ENCODE measurements around the gene SNN. TPM values are rescaled to one million over a fixed set of nuclear protein-coding genes. Genes with fewer than 3 reads are reported as not detected.

The SNN gene
- 10 to 100 TPM; 34.6 to 40.3 (median 39.7) TPM for total RNA-seq

DNA sequence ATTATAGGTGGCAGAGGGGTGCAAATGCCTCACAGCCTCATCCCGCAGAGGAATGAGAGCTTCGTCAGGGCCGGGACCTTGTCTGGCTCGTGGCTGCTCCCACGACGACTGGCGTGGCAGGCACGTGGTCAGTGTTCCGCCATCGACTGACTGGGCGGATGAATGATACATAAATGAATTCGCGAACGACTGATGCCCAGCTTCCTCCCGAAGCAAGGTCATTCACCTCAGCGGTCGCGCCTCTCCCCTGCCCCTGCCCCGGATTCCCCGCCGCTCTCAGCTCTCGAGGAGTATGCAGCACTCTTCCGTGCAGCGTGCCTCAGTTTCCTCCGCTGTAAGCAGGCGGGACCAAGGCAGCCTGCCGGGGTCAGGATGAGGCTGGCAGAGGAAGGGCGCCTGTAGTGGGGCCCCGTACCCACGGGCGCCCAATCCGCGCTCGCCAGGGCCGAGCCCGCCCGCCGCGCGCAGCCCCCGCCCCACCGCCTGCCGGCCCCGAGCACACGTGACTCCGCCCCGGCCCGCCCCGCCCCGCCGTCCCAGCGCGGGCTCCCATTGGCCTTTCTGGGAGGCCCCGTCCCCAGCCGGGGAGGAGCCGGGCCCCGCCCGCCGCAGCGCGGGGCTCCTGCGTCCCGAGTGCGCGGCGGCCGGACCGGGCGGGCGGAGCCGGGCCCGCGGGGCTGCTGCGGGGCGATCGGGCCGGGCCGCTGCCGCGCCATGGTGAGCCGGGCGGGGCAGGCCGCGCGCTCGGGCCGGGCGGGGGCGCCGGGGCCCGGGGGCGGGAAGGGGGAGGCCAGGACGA lies at the start of gene SNN:
TSS of gene SNN (plus strand) at position 632 of the 799 bp plus-strand sequence. CDS start 7,605 bp downstream, outside the sequence.
- H3K36me3 ChIP-seq = no peaks in the 10 kb centered on the region
- H3K27ac ChIP-seq = peak within 1 kb of the TSS; percentile 7 to 92 (median 82)
- H3K9me3 ChIP-seq = no peaks in the 10 kb centered on the region
- peaks cover 0 to 50% (median 34%) of the 10 kb centered on the region in 3 donors for H3K4me1 ChIP-seq
- 12 to 19% methylated on average over 5 to 6 of the region's 93 CpGs for WGBS, 2 donors (ENCODE audit: low coverage in 1 of 2)
- no peaks in the 10 kb centered on the region for H3K27me3 ChIP-seq
- peak; percentile 21 to 51 for TF ChIP-seq POLR2A (IDR thresholded peaks at IDR 0.05)
- no peak for TF ChIP-seq POLR2AphosphoS5 (IDR thresholded peaks at IDR 0.05)
- ATAC-seq = peak; percentile 94
- H3K4me3 ChIP-seq = peak within 1 kb of the TSS; percentile 47 to 95

- peak; percentile 48 for ATAC-seq
- Histone ChIP-seq H3K36me3 (no peaks in the 10 kb centered on the region), H3K4me1 (peaks cover 0 to 18% (median 0%) of the 10 kb centered on the region in 3 donors), H3K27me3 (no peaks in the 10 kb centered on the region), H3K4me3 (no peak overlapping the region), H3K9me3 (no peaks in the 10 kb centered on the region), H3K27ac (no peak overlapping the region)
- WGBS, 2 donors (ENCODE audit: low coverage in 1 of 2) = no CpG with 5 or more reads among the region's 2 CpGs
- TF ChIP-seq CTCF (IDR thresholded peaks at IDR 0.05) (no peak), POLR2A (IDR thresholded peaks at IDR 0.05) (no peak), POLR2AphosphoS5 (IDR thresholded peaks at IDR 0.05) (no peak), EP300 (IDR thresholded peaks at IDR 0.05) (no peak)
Observed at GRCh38 chr16:11619327-11619851, 48.9 kb upstream of the SNN start.

DNA sequence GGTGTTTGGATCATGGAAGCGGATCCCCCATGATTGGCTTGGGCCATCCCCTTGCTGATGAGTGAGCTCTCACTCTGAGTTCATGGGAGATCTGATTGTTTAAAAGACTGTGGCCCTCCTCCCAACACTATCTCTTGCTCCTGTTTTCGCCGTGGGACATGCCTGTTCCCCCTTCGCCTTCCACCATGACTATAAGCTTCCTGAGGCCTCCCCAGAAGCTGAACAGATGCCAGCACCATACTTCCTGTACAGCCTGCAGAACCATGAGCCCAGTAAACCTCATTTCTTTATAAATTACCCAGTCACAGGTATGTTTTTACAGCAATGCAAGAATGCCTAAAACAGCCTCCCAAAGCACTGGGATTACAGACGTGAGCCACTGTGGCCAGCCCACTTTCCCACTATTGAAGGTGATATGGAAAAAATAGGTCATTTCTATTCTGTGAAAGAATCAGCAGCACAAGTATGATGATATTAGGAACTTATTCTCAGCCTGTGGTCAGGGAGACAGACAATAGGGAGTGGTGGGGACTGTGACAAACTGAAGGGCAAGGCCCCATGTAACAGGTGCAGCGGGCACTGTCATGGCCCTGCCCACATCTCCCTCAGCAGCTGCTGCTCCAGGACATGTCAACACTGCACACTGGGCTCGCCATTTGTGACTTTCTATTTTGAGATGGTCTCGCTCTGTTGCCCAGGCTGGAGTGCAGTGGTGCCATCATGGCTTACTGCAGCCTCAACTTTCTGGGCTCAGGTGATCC lies 47.8 kb upstream of the SNN start:
- no peaks in the 10 kb centered on the region for H3K9me3 ChIP-seq
- H3K27me3 ChIP-seq = no peaks in the 10 kb centered on the region
- TF ChIP-seq POLR2AphosphoS5 (IDR thresholded peaks at IDR 0.05) = no peak
- ATAC-seq = no peak
- H3K4me1 ChIP-seq = peaks cover 0 to 18% (median 0%) of the 10 kb centered on the region in 3 donors
- 89 to 95% methylated on average over 4 to 7 of the region's 8 CpGs for WGBS, 2 donors (ENCODE audit: low coverage in 1 of 2)
- H3K36me3 ChIP-seq = no peaks in the 10 kb centered on the region
- no peak overlapping the region for H3K27ac ChIP-seq
- H3K4me3 ChIP-seq = no peak overlapping the region

- peak; percentile 20 for ATAC-seq
- Histone ChIP-seq H3K27me3 (no peaks in the 10 kb centered on the region), H3K9me3 (no peaks in the 10 kb centered on the region), H3K4me3 (peak overlapping the region in 1 of 2 donors; percentile 34), H3K4me1 (peaks cover 0 to 18% (median 0%) of the 10 kb centered on the region in 3 donors), H3K36me3 (no peaks in the 10 kb centered on the region), H3K27ac (peak overlapping the region in 3 of 4 donors; percentile 51 to 68 (median 66))
- 50 to 88% methylated on average over 3 of the region's 6 CpGs for WGBS, 2 donors (ENCODE audit: low coverage in 1 of 2)
- TF ChIP-seq CTCF (IDR thresholded peaks at IDR 0.05) (no peak), EP300 (IDR thresholded peaks at IDR 0.05) (no peak), POLR2A (IDR thresholded peaks at IDR 0.05) (no peak), POLR2AphosphoS5 (IDR thresholded peaks at IDR 0.05) (no peak)
Observed at GRCh38 chr16:11621539-11621919, 46.7 kb upstream of the SNN start.

GRCh38 chr16:11621920-11622651 lies 46.2 kb upstream of the SNN start:
- peak; percentile 44 for ATAC-seq
- no peak for TF ChIP-seq EP300 (IDR thresholded peaks at IDR 0.05)
- TF ChIP-seq POLR2A (IDR thresholded peaks at IDR 0.05) = no peak
- no peak for TF ChIP-seq CTCF (IDR thresholded peaks at IDR 0.05)
- no peak for TF ChIP-seq POLR2AphosphoS5 (IDR thresholded peaks at IDR 0.05)
- Histone ChIP-seq H3K4me3 (peak overlapping the region in 1 of 2 donors; percentile 34), H3K27me3 (no peaks in the 10 kb centered on the region), H3K4me1 (peaks cover 0 to 18% (median 0%) of the 10 kb centered on the region in 3 donors), H3K36me3 (no peaks in the 10 kb centered on the region), H3K27ac (peak overlapping the region in 3 of 4 donors; percentile 64 to 68 (median 66)), H3K9me3 (no peaks in the 10 kb centered on the region)
- 14 to 20% methylated on average over 9 to 10 of the region's 19 CpGs for WGBS, 2 donors (ENCODE audit: low coverage in 1 of 2)

Data from gastroesophageal sphincter (tissue), 4 donors.